ENCODE measurements around the gene PXDN.
"Not testable (repeated sequence)": the region's sequence is repeated elsewhere in the genome, so short reads cannot be mapped to it uniquely, and the experiment has no call there.

The PXDN gene

DNA sequence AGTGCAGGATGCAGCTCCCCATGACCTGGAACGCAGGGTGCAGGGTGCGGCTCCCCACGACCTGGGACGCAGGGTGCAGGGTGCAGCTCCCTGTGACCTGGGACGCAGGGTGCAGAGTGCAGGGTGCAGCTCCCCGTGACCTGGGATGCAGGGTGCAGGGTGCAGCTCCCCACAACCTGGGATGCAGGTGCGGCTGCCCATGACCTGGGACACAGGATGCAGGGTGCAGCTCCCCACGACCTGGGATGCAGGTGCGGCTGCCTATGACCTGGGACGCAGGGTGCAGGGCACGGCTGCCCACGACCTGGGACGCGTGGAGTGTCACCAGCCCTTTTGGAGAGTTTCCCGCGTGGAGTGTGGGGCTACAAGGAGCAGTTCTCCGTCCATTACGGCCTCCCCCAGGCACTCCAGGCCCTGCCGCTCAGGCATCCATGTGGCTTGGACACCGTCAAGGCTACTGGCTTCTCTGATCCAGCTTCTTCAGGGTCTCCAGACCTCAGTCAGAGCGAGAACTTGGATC, 38.7 kb downstream of the PXDN start:
- no peak for DNase-seq (ENCODE audit: low read depth in 1 of 2, low spot score in 1 of 2)

DNA sequence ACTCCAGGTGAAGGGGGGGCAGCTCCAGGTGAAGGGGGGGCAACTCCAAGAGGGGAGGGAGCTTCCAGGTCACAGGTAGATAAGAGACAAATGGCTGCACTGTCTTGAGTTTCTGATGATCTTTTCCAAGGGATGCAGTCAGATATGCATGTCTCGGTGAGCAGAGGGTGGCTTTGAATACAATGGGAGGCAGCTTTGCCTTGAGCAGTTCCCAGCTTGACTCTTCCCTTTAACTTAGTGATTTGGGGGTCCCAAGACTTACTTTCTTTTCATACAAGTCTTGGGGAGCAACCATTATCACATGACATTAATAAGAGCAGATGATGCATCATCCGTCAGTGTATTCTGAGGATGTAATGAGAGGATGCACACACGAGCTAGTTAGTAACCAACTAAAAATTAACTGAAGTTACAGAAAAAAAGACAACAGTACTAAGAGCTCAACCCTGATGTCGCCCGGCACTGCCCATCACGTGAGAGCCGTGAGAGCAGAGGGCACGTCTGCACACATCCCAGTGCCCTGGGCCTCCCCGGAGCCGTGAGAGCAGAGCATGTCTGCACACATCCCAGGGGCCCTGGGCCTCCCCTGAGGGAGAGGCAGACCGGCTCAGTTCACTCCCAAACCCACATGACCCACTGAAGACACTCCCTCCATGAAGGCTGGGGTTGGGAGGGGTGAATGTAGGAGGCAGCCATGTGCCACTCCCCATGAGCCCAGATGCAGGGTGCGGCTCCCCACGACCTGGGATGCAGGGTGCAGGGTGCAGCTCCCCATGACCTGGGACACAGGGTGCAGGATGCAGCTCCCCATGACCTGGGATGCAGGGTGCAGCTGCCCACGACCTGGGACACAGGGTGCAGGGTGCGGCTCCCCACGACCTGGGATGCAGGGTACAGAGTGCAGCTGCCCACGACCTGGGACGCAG, 39.4 kb downstream of the PXDN start:
- DNase-seq (ENCODE audit: low read depth in 1 of 2, low spot score in 1 of 2), result no peak

GRCh38 chr2:1702186-1702565, 42.1 kb downstream of the PXDN start:
- no peak for DNase-seq (ENCODE audit: low read depth in 1 of 2, low spot score in 1 of 2)

GRCh38 chr2:1701556-1702185, 42.6 kb downstream of the PXDN start:
- no peak for DNase-seq (ENCODE audit: low read depth in 1 of 2, low spot score in 1 of 2)

GRCh38 chr2:1701020-1701419, 43.3 kb downstream of the PXDN start:
- DNase-seq (ENCODE audit: low read depth in 1 of 2, low spot score in 1 of 2), result no peak

- not testable (repeated sequence) for DNase-seq (ENCODE audit: low read depth in 1 of 2, low spot score in 1 of 2)
These were observed 43.9 kb downstream of the PXDN start for GRCh38 chr2:1700427-1700826.

DNA sequence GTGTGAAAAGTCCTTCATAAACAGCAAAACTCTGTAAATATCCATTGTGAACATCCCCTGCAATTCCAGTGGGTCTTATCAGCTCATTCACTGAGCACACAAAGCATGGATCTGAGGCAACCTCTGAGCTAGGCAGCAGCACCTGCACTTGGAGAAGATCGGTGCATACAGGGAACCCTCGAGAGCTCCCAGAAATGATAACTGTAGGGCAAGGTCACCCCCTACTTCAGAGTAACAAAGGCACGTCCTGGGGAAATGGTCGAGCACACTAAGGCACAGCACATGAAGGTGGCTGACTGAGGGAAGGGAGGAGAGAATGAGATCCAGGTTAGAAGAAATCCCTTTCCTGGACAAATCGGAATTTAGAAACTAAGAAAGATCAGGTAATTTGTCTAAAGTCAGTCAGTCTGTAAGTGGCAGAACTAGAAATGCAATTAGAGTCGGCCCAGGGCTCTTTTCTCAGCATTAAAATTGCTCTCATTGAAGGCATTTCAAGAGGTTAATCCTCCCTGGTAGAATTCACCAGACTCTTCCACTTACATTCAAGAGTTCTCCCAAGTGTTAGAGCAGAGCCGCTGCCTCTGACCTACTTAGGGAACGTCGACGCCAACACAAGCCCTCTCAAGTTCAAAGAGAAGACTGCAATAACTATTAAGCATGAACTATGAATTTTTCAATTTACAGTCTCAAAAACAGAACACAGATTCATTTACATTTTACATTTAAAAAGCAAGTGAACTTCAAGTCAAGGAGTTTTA, 45.9 kb downstream of the PXDN start:
- DNase-seq (ENCODE audit: low read depth in 1 of 2, low spot score in 1 of 2), result no peak

DNA sequence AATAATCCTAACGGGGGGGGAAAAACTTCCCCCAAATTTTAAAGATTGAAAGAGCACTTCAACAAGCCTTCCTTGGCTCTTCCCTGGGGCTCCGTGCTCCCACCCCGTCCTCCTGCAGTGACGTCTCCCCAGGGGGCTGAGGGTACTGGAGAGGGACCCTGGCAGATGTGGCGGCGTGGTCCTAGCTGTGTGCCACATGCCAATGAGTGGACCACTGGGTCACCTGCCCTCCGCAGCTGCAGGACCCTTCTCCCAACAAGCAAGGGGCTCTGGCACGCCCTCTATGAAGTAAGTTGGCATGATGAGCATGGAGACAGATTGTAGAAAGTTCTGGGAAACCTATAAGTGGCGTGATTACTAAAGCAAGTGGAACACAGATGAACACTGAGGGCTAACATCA, 46.7 kb downstream of the PXDN start:
- DNase-seq (ENCODE audit: low read depth in 1 of 2, low spot score in 1 of 2), result no peak

DNA sequence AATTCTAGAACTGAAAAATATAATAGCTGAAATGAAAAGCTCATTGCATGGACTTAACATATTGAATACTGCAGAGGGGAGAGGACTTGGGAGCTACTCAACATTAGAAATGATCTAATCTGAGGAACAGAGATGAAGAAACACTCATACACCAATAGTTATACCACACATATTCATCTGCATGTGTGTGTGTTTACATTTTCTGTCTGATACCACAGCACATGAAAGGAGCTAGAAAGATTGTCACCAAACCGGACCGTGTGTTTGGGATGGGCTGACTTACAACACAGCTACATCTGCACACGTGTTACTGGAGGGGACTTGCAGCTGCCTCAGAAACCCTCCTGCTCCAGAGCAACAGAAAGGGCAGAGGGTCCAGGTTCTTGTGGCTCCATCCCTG, 47.8 kb downstream of the PXDN start:
- no peak for DNase-seq (ENCODE audit: low read depth in 1 of 2, low spot score in 1 of 2)

- DNase-seq (ENCODE audit: low read depth in 1 of 2, low spot score in 1 of 2), result no peak
These were observed 49.7 kb downstream of the PXDN start for GRCh38 chr2:1694371-1695271.

DNA sequence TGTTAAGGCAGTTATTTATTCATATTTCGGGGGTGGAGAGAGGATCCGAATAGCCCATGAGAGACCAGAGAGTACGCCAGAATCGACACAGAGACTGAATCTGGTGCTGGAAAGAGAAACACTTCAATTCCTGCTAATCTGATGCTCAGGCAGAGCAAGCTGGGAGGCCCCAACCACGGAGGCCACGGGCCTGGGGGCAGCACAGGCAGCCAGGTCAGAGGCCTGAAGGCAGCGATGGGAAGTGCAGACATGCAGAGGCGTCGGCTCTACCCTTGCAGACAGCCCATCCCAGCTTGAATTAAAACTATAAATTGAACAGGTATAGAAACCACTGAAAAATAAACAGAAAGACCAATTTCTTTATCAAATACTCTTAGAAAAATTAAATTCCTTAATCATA, 50.6 kb downstream of the PXDN start:
- no peak for DNase-seq (ENCODE audit: low read depth in 1 of 2, low spot score in 1 of 2)

GRCh38 chr2:1692342-1692741, 52.0 kb downstream of the PXDN start:
- DNase-seq (ENCODE audit: low read depth in 1 of 2, low spot score in 1 of 2), result no peak

- DNase-seq (ENCODE audit: low read depth in 1 of 2, low spot score in 1 of 2), result no peak
These were observed 52.9 kb downstream of the PXDN start for GRCh38 chr2:1691366-1691765.

- no peak for DNase-seq (ENCODE audit: low read depth in 1 of 2, low spot score in 1 of 2)
These were observed 54.1 kb downstream of the PXDN start for GRCh38 chr2:1690056-1690775.

DNA sequence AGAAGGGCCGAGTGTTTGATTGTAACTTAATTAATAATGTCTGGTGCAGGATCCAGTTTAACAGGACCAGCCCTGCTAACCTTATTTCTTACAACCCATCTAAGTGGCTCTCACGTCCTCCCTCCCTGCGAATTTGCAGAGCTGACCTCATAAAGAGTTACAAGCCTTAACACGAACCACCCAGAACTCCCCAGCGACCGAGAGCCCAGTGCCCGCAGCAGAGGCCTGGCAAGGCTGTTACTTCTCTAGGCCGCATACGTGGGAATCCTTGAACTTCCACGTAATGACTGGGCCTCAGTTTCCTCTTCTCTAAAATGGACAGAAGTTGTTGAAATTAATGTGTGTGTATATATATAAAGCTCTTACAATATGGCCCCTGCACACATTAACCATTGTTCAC, 55.5 kb downstream of the PXDN start:
- no peak for DNase-seq (ENCODE audit: low read depth in 1 of 2, low spot score in 1 of 2)

DNA sequence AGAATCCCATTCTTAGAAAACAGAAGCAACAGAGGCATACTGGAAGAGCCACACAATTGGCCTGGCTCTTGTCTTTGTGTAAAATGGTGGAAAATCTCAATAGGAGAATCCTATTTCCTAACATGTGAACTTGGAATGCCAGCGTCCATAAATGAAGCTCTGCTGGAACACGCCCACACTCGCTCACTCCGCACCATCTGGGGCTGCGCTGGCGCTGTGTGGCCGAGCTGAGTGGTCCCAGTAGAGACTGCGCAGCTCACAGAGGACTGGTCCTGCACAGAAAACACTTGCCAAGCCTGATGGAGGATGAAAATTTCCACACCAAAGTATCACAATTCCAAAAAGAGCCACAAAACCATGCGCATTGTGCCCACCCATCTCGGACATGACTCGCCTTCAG, 56.2 kb downstream of the PXDN start:
- DNase-seq (ENCODE audit: low read depth in 1 of 2, low spot score in 1 of 2), result no peak

GRCh38 chr2:1687254-1687653, 57.1 kb downstream of the PXDN start:
- no peak for DNase-seq (ENCODE audit: low read depth in 1 of 2, low spot score in 1 of 2)

- no peak for DNase-seq (ENCODE audit: low read depth in 1 of 2, low spot score in 1 of 2)
These were observed 57.6 kb downstream of the PXDN start for GRCh38 chr2:1686784-1687105.

GRCh38 chr2:1685957-1686783, 58.1 kb downstream of the PXDN start:
- no peak for DNase-seq (ENCODE audit: low read depth in 1 of 2, low spot score in 1 of 2)
